HS-27A (cell line): ENCODE results near the gene C10orf53.
"Not testable (repeated sequence)": the region's sequence is repeated elsewhere in the genome, so short reads cannot be mapped to it uniquely, and the experiment has no call there.

Source experiments
- DNase-seq: peaks from one replicate; pipeline ENCODE4 v3.0.0-alpha.2; 2012; ENCODE audit warnings: low read depth, missing footprints

The C10orf53 gene

DNA sequence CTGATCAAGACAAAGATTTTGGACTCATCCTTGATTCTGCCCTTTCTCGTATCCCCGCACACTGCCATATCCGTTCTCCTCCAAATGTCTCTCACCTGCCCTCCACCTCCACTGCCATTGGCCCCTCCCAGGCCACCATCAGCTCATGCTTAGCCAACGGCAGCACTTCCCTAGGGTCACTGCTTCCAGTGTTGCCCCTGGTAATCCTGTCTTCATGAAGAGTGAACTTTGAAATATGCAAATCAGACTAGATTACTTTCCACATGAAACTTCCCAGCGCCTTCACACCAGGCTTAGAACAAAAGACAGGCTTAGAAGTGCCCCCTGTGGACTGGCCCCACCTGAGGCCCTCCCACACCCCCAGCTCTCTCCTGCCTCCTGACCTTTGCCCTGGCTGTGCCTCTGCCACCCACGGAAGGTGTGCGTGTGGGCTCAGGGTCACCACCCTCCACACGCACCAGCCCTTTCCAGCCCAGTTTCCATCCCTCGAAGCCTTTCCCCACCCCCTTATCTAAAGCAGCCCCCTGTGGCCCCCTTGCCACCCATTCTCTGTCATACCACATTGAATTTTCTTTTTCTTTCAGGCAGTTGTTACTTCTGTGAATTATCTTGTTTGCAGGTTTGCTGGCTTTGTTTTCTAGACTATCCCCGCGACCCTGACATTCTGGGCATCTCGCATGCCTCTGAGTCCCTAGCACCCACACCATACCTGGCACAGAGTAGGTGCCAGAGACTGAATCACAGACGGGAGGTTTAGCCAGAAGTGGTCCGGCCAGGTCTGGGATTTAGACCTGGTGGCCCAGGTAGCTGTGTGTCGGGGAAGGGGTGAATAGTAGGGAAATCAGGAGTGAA lies 26.8 kb upstream of the C10orf53 start:
- no peak for DNase-seq

DNA sequence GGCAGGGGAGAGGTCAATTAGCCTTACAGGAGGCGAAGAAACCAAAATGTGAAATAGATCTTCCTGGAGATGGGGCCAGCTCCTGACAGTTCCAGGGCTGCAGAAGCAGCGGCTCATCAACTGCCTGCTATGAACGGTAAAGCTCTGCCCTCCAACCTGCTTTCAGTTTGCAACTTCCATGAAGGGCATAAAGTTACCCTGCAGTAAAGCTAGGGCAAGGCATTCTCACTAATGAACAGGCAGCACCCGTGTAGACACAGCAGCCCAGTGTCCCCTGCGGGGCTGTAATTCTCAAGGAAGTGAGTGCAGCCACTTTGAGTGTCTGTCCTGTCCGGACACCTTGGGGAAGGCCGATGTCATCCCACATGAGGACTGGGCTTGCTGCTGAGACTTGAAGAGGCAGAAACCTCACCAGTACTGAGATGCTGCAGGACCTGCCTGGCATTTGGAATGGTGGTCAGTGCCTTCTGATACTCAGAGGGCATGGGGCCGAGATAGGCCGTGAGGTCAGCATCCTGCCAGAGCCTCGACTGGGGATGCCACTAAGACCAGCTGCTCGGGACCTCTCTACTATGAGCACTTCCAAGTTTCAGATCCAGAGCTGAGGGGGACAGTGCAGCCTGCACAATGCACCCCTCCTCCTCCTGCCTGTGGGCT lies 26.1 kb upstream of the C10orf53 start:
- DNase-seq, result no peak

DNA sequence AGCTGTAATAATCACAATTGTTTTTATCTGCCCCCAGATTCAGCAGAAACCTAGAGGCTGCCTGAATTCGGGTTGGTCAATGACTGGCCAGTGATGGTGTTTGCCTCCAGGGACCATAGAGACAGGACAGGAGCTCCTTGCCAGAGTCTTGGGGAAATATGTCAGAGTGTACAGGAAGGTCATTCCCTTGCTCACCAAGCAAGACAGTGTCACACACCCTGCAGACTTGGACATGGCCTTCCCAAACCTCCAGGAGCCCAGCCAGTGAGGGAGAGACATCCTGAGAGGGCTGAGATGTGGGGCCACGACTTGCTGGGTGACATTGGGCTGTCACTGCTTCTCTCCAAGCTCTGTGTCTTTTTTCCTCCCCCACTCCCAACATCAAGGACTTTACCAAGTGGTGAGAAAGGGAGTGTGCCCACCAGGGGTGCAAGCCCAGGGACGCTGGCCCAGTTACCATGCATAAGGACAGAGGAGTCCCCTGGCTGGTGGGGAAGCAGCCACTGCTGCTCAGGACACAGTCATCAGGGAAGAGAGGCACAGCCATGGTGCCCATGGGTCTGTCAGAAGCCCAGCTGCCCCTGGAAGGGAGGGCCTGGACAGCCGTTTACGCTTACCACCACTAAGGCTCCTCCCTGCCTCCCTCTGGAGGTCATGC lies 25.3 kb upstream of the C10orf53 start:
- DNase-seq, result no peak

DNA sequence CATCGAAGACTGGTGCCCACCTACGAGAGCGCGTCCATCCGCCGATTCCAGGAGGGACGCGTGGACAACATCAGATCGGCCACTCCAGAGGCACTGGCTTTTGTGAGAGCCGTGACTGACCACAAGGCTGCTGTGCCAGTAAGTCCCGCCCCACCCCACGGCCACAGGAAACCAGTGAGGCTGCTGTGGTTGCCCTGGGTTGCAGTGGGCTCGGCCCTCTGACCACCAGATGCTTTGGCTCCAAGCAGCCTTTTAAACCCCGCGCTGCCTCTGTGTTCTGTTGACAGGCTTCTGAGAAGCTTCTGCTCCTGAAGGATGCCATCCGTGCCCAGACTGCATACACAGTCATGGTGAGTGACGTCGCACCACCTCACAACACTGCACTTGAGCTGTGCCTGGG lies 24.4 kb upstream of the C10orf53 start:
- DNase-seq, result no peak

DNA sequence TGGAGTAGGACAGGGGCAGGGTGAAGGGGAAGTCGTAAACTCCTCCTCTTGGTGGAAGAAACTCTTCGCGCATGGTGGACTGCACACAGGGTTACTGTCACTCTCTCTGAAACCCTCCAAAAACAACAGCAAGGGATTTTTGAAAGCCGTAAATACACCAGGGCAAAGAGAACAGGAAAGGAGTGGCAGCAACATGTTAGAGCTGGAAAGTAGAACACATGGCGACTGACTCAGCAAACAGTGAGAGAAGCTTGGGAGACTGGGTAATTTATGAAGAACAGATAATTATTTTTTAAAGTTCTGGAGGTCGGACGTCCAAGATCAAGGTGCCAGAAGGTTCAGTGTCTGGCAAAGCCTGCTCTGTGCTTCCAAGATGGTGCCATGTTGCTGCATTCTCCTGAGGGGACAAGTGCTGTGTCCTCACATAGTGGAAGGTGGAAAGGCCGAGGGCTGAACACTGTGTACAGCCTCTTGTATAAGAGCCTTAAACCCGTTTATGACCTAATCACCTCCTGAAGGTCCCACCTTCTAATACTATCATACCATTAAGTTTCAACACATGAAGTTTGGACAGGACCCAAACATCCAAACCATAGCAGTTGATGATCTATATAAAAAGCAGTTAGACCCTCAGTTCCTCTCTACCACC lies 22.5 kb upstream of the C10orf53 start:
- DNase-seq, result no peak

DNA sequence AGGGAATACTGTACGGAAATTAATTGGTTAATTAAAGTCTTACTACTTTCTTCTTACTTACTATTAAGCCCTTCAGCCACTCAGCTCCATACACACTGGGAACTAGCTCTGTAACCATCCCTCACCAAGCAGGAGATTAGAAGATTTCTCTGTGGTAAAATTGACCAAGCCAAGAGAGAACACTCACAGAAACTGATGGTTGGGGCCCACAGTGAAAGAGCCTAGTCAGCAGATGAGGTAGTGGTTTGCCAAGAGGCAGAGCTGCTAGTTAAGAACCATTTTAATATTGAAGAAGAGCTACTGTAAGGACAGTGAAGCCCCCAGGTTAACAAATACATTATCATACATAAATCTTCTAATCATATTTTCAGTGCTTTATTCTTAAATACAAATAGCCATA lies 21.8 kb upstream of the C10orf53 start:
- DNase-seq, result no peak

DNA sequence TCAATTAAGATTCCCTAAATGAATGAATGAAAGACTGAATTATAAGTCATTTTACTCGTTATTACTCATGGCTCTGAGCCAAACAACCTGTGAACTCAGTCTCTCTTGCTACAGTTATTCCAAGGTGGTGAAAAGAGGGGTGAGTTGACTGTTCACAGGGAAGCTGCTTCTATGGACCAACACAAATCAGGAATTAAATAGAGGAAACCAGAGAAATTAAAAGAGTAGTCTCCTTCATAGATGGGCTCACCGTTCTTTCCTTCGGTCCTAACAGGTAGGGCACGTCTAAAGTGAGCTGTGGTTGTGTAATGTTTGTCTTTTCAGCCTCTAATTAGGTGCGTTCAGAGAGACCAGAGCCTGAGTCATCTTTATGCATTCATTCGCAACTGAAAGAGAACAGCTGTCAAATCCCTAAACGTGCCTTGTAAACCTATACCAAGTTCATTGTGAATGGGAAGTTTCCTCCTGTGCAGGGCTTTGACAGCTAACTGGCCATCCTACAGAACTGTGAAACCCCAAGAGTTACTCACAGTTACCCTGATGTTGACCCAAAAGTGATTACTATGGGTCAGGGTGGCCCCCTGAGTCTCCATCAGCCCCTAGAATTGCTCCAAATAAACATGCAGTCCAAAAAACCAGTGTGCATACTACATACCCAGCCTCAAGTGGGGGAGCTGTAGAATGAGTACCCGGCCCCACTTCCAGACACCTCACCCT lies 18.2 kb upstream of the C10orf53 start:
- no peak for DNase-seq

DNA sequence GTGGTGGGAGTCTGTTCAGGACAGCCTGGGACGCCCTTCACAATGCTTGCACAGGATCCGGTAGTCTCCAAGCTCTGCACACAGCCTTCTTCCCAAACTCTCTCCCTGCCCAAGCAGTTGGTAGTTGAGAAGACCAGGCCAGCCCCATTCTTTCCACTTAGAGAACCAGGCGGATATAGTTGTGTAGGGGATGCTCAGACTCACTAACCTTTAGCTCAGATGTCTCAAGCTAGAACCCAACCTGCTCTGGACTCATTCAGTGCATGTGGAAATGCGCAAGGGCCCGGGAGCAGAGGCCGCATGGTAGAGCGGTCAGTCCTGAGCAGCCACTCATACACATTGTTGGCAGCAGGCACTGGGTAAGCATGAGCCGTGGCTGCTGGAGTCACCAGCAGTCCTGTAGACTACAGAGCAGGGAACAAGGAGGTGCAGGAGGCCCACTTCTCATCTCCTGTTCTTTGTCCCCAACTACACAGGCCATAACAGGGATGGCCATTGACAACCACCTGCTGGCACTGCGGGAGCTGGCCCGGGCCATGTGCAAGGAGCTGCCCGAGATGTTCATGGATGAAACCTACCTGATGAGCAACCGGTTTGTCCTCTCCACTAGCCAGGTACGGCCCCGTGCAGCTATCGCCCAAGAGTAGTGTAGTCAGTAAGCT lies 17.2 kb upstream of the C10orf53 start:
- no peak for DNase-seq

DNA sequence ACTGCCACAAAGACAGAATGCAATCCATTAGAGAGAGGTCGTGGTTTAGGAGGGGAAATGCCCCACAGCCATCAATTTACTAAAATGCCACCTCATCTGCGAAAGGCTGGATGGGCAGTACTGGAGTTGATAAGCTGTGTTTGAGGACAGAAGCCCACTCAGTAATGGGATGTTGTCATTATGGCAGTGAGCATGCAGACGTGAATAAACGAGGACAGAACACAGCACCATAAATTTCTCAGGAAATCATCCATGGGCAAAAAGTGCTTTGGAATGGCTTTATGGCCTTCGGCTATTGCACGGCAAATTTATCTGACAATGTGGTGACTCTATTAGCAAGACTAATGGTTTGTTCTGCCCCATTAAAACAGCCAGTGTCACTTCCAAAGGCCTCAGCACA lies 15.9 kb upstream of the C10orf53 start:
- no peak for DNase-seq

DNA sequence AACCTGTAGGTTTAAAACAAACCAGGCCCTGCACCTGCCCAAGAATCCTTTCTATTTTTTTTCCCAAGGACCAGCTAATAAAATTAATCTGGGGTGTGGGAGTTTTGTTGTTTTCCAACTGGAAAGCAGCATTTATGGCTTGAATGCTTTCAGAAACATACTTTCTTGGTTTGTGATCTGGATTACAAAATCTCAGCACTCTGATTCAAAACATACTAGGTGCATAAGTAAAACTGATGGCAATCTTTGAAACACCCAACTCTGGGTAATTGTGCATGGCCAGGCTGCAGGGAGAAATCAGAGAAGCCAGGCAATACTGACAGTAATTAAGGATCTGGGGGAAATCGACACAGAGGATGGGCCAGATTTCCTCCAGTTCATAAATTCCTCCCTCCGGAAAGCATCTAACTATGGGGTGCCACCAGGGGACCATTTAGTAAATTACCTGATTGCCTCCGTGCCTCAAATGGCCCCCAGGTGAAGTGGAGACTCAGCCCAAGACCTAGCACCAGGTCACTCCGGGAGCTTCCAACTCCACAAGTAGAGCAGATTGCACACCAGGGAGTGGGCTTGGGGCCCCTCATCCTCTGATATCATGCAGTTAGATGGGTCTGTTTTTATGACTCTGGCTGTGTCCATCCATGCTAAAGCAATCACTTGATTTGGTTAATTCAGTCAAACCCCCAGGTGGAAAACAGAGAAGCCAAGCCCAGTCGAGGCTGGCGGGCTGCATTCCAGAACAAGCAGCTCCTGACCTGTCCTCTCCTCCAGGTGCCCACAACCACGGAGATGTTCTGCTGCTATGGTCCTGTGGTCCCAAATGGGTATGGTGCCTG lies 15.2 kb upstream of the C10orf53 start:
- DNase-seq, result no peak

DNA sequence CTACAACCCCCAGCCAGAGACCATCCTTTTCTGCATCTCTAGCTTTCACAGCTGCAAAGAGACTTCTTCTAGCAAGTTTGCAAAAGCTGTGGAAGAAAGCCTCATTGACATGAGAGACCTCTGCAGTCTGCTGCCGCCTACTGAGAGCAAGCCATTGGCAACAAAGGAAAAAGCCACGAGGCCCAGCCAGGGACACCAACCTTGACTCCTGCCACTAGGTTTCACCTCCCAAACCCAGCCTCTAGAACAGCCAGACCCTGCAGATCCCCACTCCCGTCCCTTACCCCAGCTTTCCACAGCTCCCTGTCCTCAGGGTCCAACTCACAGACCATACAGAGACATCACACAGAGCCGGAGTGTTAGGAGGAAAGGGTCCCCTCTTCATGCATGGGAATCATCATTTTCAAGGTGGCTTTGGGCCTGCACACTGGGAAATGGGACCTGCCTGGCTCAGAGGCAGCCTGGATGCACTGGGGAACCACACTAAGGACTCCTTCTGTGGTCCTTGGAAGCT lies 14.6 kb upstream of the C10orf53 start:
- no peak for DNase-seq

DNA sequence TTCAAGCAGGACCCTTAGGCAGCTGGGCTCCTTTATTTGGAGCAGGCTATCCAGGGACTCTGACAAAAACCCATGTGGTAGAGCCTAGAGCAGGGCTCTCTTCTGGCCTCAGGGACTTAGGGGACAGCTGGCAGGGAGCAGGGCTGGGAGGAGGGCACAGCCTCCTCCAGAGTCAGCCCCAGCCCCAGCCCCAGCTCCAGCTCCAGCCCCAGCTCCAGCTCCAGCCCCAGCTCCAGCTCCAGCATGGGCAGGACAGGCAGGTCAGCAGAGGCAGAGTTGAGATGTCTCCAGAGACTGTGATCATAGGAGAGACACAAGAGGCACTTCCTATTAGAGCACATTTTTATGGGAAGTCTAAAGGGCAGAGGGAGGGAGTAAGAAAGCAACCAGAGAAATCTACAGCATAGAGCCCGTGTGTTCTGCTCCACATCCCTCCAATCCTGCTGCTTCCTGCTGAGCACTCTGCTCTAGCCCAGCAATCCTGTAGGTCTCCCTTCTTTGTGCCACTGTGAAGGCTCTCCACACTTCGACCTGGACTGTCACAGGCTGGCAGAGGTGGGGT lies 13.3 kb upstream of the C10orf53 start:
- DNase-seq, result no peak

DNA sequence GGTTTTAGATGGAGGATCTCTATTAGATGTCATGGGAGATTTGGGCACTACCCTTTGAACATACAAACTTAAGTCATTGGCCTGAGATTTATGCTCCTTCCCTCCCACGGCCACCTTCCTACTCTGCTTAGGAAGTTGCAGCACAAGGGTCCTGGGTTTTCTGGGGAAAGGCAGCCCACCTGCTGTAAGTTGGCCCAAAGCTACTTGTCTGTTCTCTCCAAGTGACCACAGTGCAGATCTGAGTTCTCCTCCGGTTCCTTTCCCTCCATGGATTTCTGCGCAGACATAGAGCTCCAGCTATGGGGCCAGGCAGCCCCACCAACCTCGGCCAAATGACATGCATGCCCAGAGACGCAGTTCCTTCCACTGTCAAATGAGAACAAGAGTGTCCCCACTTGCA lies 12.8 kb upstream of the C10orf53 start:
- DNase-seq, result no peak

DNA sequence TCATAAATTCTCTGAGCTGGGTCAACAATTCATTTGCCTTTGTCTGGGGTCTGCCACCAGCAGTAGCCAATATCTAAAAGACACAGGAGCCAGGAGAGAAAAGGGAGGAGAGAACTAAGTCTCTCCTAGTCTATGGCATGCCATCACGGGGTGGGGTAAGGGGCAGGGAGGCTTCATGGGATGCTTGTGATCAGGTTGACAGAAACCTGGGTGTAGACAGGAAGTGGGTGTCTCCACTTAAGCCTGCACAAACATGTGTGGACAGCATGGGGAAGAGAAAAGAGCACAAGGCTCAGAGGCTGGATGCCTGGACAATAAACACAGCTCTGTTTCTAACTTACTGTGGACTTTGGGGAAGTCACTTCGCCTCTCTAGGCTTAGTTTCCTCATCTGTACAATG lies 11.5 kb upstream of the C10orf53 start:
- no peak for DNase-seq

DNA sequence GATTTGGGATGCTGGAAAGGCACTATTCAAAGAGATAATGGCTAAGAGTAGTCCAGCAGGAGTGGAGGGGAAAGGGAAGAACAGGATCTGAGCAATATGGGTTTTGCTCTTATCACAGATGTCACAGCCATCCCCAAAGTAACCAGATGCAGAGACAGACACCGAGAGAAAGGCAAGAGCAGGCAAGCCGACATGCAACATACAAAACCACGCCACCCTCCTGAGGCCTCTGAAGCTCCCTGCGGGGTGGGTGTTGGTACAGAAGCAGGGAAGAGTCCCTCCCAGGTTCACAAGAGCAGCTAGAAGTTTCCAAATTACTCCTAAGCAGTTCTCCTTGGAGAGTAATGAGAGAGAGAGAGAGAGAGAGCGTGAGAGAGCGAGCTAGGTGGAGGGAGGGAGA lies 10.8 kb upstream of the C10orf53 start:
- DNase-seq, result no peak

DNA sequence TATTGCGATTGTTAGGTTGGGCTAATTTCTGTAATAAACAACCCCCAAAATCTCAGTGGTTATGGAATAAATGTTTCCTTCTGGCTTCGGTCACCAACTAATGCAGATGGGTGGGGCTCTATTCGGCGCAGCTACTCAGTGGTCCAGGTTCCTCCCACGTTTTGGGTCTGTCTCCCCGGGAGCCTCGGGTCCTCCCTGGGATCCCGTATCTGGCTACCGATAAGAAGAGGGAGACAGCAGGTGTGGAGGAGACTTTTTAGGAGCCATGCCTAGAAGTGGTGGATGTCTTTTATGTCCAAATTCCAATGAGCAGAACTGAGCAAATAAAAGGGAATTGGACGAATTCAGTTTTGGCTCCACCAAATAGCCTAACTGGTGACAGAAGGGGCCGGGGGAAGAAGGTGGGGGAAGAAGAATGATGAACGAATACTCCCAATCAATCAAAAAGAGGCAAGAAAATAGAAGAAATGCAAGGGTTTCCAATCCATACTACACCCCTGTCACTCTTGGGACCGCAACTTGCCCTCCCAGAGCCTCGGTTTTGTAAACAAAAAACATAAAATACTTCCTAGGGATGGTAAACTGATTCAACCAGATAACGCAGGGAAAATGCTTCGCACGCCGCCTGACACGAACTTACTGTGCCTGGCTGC lies 498 bp upstream of the C10orf53 start:
- DNase-seq, result no peak

DNA sequence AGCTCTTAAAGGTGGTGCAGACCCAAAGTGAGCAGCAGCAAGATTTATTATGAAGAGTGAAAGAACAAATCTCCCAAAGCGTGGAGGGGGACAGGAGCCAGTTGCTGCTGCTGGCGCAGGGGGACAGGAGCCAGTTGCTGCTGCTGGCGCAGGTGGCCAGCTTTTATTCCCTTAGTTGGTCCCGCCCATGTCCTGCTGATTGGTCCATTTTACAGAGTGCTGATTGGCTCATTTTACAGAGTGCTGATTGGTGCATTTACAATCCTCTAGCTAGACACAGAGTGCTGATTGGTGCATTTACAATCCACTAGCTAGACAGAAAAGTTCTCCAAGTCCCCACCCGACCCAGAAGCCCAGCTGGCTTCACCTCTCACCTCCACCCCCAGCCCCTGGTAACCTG lies 3.0 kb downstream of the C10orf53 start:
- not testable (repeated sequence) for DNase-seq

DNA sequence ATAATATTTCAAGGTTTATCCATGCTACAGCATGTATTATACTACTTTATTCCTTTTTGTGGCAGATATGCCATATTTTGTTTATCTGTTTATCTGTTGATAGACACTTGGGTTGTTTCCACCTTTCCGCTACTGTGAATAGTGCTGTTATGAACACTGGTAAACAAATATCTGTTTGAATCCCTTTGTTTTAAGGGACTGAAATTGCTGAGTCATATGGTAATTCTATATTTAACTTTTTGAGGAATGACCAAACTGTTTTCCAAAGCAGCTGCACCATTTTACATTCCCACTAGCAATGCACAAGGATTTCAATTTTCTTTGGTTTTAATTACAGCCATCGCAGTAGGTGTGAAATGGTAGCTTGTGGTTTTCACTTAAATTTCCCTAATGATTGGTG lies 3.4 kb downstream of the C10orf53 start:
- DNase-seq, result no peak

DNA sequence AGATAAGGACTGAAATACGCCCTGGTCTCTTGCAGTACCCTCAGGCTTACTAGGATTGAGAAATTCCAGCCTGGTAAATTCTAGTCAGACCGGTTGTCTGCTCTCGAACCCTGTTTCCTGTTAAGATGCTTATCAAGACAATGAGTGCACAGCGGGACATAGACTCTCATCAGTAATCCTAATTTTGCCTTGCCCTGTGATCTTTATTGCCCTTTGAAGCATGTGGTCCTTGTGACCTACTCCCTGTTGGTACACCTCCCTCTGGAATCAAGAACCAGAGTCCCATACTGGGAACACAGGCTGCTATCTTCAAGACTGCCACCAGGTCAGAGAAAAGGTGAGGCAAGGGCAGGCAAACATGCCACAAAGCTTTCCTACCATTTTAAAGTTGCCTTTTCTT lies 7.2 kb downstream of the C10orf53 start:
- no peak for DNase-seq
